ENCODE measurements around the gene SUCLG1.

GRCh38 chr2:84442888-84443287, 16.2 kb downstream of the SUCLG1 start:
- no peak for TF ChIP-seq POLR2AphosphoS5 (IDR thresholded peaks at IDR 0.05; ENCODE audit: insufficient read depth in 1 of 2, low read depth in 1 of 2)
- TF ChIP-seq CTCF (IDR thresholded peaks at IDR 0.05) = no peak

All from vagina (tissue), 2 donors.